Nephron progenitor cell (in vitro differentiated cells): Measurements from ENCODE around the gene SEC61A2.
"Not testable (repeated sequence)": the region's sequence is repeated elsewhere in the genome, so short reads cannot be mapped to it uniquely, and the experiment has no call there.

Source experiments
- DNase-seq: peaks from one replicate; pipeline ENCODE4 v3.0.0; 2021
- H3K27ac Mint-ChIP-seq: 2 replicates; pipeline ENCODE4 v1.8.0; 2021; ENCODE audit warnings: mild to moderate bottlenecking, moderate library complexity, mixed read lengths
- H3K27me3 Mint-ChIP-seq: 2 replicates; pipeline ENCODE4 v1.8.0; 2021; ENCODE audit warnings: mild to moderate bottlenecking, low read depth, mixed read lengths; ENCODE audit not compliant: poor library complexity
- H3K36me3 Mint-ChIP-seq: 2 replicates; pipeline ENCODE4 v1.8.0; 2021; ENCODE audit warnings: low read depth, mixed read lengths
- H3K4me1 Mint-ChIP-seq: 2 replicates; pipeline ENCODE4 v1.8.0; 2021; ENCODE audit warnings: mixed read lengths
- H3K4me3 Mint-ChIP-seq: 2 replicates; pipeline ENCODE4 v1.8.0; 2021; ENCODE audit warnings: mild to moderate bottlenecking, moderate library complexity, mixed read lengths
- H3K9me3 Mint-ChIP-seq: 2 replicates; pipeline ENCODE4 v1.8.0; 2021; ENCODE audit warnings: mild to moderate bottlenecking, moderate library complexity, mixed read lengths
- TF ChIP-seq, protein P1 (sequence below): fragments of 200-600 bp; sonication (generic); IDR thresholded peaks from 2 replicates; pipeline ENCODE4 v1.5.0; 2021; ENCODE audit warnings: antibody characterized with exemption

Gene SEC61A2

DNA sequence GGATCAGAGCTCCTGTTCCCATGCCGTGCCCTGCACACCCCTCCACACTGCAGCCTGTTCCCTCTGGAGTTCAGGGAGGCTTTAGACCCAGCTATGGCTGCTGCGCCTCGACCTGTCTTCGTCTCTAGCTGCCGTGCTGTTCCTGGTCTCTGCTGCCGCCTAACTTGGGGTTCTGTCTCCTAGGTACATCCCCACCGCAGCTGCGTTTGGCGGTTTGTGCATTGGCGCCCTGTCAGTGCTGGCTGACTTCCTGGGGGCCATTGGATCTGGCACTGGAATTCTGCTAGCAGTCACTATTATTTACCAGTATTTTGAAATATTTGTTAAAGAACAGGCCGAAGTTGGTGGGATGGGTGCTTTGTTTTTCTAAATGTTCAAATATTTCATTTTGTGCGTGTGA is 34.6 kb downstream of the SEC61A2 start:
- H3K27ac Mint-ChIP-seq = peak overlapping the region; percentile 59

GRCh38 chr10:12165036-12165435 is 35.6 kb downstream of the SEC61A2 start:
- H3K4me1 Mint-ChIP-seq = no peaks in the 10 kb centered on the region
- no peak for DNase-seq
- peaks cover 51% of the 10 kb centered on the region for H3K36me3 Mint-ChIP-seq
- H3K4me3 Mint-ChIP-seq = no peak overlapping the region
- H3K27ac Mint-ChIP-seq = peak overlapping the region; percentile 23
- H3K27me3 Mint-ChIP-seq = no peaks in the 10 kb centered on the region
- TF ChIP-seq, protein P1, sequence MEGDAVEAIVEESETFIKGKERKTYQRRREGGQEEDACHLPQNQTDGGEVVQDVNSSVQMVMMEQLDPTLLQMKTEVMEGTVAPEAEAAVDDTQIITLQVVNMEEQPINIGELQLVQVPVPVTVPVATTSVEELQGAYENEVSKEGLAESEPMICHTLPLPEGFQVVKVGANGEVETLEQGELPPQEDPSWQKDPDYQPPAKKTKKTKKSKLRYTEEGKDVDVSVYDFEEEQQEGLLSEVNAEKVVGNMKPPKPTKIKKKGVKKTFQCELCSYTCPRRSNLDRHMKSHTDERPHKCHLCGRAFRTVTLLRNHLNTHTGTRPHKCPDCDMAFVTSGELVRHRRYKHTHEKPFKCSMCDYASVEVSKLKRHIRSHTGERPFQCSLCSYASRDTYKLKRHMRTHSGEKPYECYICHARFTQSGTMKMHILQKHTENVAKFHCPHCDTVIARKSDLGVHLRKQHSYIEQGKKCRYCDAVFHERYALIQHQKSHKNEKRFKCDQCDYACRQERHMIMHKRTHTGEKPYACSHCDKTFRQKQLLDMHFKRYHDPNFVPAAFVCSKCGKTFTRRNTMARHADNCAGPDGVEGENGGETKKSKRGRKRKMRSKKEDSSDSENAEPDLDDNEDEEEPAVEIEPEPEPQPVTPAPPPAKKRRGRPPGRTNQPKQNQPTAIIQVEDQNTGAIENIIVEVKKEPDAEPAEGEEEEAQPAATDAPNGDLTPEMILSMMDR = no peak
- H3K9me3 Mint-ChIP-seq = no peaks in the 10 kb centered on the region

More for the DNA sequence above, 34.6 kb downstream of the SEC61A2 start:
- H3K36me3 Mint-ChIP-seq = peaks cover 47% of the 10 kb centered on the region
- no peaks in the 10 kb centered on the region for H3K27me3 Mint-ChIP-seq
- no peaks in the 10 kb centered on the region for H3K4me1 Mint-ChIP-seq
- no peak for DNase-seq
- no peak overlapping the region for H3K4me3 Mint-ChIP-seq
- TF ChIP-seq, protein P1 = no peak
- no peaks in the 10 kb centered on the region for H3K9me3 Mint-ChIP-seq

GRCh38 chr10:12165999-12166775 is 36.7 kb downstream of the SEC61A2 start:
- no peak for DNase-seq
- peak overlapping the region; percentile 92 for H3K27ac Mint-ChIP-seq
- peaks cover 53% of the 10 kb centered on the region for H3K36me3 Mint-ChIP-seq

DNA sequence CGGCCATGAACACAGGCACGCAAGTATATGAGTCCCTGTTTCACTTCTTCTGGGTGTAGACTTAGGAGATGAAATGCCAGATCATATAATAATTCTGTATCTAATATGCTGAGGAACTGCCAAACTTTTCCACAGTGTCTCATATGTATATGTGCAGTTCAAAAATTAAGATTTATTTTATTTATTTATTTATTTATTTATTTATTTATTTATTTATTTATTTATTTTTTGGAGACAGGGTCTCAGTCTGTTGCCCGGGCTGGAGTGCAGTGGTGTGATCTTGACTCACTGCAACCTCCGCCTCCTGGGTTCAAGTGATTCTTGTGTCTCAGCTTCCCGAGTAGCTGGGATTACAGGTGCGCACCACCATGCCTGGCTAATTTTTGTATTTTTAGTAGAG is 42.0 kb downstream of the SEC61A2 start:
- H3K4me3 Mint-ChIP-seq, H3K27me3 Mint-ChIP-seq, H3K9me3 Mint-ChIP-seq, H3K4me1 Mint-ChIP-seq, H3K27ac Mint-ChIP-seq, DNase-seq: not testable (repeated sequence)
- peaks cover 54% of the 10 kb centered on the region for H3K36me3 Mint-ChIP-seq

More at GRCh38 chr10:12165999-12166775, 36.7 kb downstream of the SEC61A2 start:
- TF ChIP-seq, protein P1 = no peak
- no peaks in the 10 kb centered on the region for H3K4me1 Mint-ChIP-seq
- no peaks in the 10 kb centered on the region for H3K27me3 Mint-ChIP-seq
- H3K9me3 Mint-ChIP-seq = no peaks in the 10 kb centered on the region
- H3K4me3 Mint-ChIP-seq = no peak overlapping the region

GRCh38 chr10:12177642-12178041 is 48.2 kb downstream of the SEC61A2 start:
- H3K27ac Mint-ChIP-seq = no peak overlapping the region
- H3K4me1 Mint-ChIP-seq = no peaks in the 10 kb centered on the region
- H3K9me3 Mint-ChIP-seq = no peaks in the 10 kb centered on the region
- no peak for DNase-seq
- TF ChIP-seq, protein P1 = no peak
- peaks cover 45% of the 10 kb centered on the region for H3K36me3 Mint-ChIP-seq
- H3K27me3 Mint-ChIP-seq = no peaks in the 10 kb centered on the region
- H3K4me3 Mint-ChIP-seq = no peak overlapping the region

DNA sequence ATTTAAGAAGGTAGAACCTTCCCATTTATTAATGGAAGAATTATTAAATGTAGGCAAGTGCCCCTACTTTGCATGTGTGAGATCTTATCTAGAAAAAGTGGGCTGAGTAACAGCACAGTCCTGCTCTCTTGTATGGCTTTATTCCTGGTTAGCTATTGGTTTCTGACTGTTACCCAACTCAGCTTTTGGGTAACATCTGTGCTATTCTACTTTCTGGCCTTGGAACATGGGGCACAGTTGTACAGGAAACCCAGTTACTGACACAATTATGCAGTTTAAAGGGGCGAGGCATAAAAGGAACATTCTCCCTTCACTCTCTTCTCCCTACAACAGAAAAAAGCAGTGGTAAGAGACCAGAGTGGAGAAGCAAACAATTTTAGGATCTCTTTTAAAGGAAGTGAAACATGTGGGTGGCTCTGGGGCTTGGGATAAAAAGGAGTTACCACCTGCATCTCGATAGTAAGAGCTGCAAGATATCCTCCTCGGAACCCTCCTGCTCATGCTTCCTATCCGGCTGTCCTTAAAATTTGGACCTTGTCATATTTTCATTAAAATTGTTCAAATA is 50.2 kb downstream of the SEC61A2 start:
- H3K4me1 Mint-ChIP-seq = no peaks in the 10 kb centered on the region
- H3K4me3 Mint-ChIP-seq = no peak overlapping the region
- no peak overlapping the region for H3K27ac Mint-ChIP-seq
- no peak for DNase-seq
- H3K9me3 Mint-ChIP-seq = no peaks in the 10 kb centered on the region
- peaks cover 36% of the 10 kb centered on the region for H3K36me3 Mint-ChIP-seq
- TF ChIP-seq, protein P1 = no peak
- H3K27me3 Mint-ChIP-seq = no peaks in the 10 kb centered on the region
